D341Med (cell line): ENCODE data around the gene STAM.
"Not testable (repeated sequence)": the region's sequence is repeated elsewhere in the genome, so short reads cannot be mapped to it uniquely, and the experiment has no call there.

Source experiments
- DNase-seq: peaks from one replicate; pipeline ENCODE4 v3.0.0; 2012; ENCODE audit warnings: low spot score

STAM gene

DNA sequence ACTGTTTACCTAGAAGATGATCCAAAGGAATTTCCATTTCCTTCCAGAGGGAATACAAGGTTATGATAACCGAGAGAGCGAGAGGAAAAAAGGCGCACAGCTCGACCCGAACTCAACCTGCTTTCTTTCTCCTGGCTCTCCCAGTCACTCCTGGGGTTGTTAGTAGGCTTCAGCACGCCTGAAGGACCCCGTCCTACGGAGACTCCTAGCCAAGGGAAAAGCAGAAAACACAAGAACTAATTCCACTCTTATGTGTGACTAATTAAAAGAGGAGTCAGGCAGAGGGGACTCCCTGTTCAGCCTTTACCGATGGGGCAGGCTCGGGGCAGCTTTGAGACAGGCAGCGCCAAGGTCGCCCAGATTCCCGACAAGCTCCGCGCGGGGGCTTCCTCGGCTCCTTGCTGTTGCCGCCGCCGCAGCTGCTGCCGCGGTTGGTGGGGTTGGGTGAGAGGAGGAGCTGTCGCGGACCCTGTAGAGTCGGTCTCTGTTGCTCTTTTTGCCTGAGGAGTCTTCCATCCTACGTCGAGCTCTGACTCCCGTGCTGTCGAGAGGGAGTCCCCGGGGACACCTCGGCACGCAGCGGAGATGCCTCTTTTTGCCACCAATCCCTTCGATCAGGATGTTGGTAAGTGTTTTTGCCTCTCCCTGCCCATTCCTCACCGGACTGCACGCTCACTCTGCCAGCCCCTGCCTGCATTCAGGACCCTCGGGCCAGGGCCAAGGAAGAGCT is at the start of gene STAM:
STAM (plus strand) TSS at position 397 of the 730 bp plus-strand sequence; CDS start at position 586, 189 bp downstream.
- peak; percentile 92 for DNase-seq

DNA sequence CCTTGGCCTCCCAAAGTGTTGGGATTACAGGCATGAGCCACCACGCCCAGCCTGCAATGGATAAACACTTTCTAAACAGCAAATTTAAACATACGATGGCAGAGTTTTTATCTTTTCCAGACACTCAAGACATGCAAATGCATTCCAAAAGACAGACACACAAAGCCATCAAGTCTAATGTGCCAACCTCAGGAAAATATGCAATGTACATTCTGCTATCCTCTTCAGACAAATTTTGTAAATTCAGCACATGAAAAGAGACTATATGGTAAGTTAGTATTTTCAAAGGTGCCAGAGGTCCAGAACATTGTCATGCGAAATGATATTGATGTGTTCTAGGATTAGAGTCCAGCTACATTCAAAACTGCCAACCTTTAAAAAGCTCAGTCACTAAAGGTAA is 46.6 kb upstream of the STAM start:
- no peak for DNase-seq

DNA sequence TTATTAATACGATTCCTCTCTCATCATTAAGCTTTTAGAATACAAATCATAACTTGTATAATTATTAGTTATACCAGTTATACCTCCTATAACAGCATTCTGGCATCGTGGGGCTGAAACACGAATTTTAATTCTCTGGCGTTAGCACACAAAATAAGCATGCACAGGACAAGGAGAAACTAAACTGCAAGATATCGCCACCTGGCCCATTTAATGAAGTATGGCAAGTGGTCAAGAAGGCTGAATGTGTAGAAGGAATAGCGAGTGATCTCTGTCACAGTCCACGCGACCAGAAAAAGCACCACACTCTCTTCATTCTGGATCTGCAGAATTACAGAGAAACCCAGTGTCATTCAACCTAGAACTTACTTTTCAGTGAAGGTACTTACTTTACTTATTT is 44.9 kb upstream of the STAM start:
- peak; percentile 33 for DNase-seq

DNA sequence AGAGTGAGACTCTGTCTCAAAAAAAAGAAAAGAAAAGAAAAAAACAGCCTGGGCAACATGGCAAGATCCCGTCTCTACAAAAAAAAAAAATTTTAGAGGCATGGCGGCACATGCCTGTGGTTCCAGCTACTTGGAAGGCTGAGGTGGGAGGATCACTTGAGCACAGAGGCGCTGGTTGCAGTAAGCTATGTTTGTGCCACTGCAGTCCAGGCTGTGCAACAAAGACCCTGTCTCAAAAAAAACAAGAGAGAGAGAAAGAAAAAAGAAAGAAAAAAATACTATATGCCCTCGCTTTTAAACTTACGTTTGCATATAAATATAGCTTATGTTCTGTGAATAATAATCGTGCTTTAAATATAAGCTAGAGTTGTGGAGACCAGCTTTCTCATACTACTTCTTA is 38.0 kb upstream of the STAM start:
- no peak for DNase-seq

DNA sequence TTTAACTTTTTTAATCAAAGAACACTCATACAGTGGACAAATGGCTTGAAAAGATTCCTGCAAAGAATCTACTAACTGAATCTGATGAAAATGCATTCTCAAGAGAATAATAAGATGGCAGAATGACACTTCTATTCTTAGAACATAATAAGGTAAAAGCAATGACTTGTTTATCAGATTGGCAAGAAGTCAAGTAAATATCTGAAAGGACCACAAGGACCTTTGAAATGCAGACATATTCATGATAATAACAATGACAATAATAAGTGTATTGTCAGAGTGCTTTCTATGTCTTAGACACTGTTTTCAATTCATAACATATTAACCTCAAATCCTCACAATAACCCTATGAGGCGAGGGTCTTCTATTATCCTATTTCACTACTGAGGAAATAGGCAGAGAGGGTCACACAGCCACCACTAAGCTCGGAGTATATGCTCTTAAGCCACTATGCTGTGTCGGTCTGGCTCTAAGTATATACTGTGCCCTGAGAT is 37.4 kb upstream of the STAM start:
- DNase-seq: no peak

DNA sequence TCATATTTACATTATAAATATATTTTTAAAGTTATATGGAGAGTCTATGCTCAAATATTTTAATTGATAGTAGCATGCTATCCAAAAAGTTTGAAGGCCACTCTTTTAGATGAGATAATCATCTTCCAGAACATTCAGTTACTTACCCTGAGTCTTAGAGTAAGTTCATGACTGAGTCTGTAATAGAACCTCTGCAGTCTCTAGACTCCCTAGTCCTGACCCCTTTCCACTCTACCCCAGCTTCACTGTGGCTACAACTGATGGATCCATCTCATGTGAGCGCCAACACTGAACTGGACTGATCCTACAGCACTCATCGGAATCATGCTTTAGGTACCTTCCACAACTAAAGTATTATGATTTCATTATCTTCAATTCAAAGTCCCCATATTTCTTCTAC is 36.9 kb upstream of the STAM start:
- DNase-seq: no peak

DNA sequence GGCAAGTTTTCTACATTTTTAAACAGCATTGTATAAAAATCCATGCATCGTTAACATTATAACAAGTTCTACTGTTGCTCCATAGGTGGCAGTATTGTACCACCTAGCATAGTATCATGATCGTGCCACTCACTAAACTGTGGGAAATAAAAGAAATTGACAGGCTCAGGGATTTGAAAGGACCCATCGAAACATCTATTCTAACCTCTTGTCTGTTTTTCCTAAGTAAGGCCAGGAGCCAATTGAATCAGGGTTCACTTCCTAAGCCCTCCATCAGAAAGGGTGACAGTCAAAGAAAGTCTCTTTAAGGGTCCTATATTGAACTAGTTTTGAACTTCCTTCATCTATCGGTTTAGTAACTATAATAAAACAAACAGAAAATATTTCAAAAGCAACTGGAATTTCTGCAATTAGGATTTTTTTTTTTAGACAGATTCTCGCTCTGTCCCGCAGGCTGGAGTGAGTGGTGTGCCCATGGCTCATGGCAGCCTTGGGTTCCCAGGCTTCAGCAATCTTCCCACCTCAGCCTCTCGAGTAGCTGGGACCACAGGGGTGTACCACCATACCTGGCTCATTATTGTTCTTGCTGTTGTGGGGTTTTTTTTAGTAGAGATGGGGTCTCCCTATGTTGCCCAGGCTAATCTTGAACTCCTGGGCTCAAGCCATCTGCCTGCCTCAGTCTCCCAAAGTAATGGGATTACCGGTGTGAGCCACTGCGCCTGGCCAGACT is 36.2 kb upstream of the STAM start:
- peak; percentile 50 for DNase-seq

DNA sequence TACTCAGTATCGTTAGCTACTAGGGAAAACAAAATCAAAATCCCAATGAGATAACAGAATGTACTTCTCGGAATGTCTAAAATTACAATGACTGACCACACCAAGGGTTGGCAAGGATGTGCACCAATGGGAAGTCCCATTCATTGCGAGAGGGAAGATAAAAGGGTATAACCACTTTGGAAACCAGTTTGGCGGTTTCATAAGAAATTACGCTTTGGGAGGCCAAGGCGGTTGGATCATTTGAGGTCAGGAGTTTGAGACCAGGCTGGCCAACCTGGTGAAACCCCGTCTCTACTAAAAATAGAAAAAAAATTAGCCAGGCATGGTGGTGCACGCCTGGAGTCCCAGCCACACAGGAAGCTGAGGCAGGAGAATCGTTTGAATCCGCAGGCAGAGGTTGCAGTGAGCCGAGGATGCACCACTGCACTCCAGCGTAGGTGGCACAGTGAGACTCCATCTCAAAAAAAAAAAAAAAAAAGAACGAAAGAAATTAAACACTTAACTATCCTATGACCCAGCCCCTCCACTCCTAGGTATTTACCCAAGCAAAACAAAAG is 34.4 kb upstream of the STAM start:
- DNase-seq: no peak

DNA sequence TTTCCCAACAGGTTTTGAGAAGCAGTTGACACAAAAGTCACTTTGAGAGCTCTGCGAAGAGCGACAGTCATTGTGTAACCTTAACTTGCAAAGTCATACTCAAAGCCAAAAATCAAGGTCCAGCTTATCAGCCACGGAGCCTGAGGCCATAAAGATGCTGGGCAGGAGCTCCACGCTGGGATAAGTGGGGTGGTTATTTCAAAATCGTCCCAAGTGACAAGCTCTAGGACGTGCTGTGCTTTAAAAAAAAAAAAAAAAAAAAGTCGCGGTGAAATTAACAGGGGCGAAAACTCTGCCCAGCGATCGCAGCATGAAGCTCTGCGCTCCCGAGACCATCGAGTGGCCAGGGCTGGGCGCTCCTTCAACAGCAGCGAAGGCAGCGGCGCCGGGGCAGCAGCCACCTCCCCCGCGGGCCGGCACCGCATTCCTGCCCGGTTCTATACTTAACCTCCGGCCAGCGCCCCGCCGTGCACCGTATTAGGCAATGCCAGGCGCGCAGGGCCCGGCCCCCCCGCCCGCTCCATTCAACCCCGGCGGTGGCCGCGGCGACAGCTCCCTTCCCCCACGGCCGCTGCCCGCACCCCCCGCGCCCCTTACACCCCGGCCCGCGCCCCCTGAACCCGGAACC is 27.4 kb upstream of the STAM start:
- DNase-seq: peak; percentile 75

DNA sequence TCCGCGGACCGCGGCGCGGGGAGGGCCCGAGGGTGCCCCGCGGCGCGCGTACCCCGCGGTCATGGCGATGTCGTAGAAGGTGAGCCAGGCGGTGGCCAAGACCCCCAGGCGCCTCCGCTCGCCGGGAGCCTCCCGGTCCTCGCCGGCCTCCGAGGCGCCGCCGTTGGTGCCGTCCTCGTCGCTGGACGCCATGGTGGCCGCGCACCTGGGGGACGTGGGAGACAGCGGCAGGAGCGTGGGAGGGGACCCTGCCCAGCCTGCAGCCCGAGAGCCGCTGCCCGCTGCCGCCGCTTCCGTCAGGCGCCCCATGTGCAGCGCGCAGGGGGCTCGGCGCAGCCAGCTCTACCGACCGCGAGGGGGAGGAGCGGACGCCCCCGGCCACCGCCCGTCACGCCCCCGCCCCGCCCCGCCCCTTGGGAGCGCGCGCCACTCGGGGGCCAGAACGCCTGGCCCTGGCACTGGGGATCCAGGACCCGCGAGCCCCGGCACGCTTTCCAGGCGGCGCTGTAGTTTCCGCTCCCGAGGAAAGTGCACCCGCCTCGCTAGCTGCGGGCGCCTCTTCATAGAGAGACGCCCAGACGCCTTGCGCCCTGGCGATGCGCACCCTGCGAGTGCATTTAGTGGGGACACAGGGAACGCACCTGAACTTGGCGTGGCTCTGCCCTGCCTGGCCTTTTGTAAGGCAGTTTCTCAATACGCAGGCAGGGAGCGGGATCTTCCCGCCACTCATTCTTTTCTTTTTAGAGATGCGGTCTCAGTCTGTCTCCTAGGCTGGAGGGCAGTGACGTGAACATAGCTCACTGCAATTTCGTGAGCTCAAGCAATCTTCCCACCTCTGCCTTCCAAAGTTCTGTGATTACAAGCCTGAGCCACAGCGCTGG is 26.7 kb upstream of the STAM start, which contains the start of gene HACD1:
HACD1 (minus strand) TSS at position 344 of the 881 bp plus-strand sequence; CDS start at position 309, 35 bp downstream.
- peak; percentile 92 for DNase-seq

DNA sequence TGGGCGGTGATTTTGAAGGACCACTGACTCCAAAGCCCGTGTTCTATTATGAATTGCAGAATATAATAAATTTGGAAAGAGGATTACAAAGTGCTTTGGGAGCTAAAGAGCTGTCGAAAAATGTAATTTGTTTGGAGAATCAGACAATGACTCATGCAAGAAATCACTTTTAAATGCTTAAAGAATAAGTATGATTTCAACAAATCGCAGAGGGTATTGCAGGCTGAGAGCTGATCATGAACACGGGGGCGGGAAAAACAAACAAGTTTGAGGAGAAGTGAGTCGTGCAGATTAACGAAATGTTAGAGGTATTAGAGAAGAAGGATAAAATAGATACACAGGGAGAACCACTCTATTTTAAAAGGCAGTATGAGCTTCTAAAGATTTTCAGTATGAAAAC is 21.9 kb upstream of the STAM start:
- DNase-seq: no peak

DNA sequence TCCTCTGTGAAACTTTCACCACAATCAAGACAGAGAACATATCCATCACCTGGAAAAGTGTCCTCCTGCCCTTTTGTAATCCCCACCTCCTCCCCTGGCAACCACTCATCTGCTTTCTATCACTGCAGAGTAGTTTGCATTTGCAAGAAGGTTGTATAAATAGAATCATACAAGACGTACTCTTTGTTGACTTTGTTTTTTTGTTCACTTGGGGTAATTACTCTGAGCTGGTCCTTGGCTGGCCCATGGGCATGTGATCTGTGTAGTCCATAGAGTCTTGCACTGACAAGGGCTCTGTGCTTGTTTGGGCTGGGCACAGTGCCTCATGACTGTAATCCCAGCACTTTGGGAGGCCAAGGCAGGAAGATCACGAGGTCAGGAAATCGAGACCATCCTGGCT is 19.0 kb upstream of the STAM start:
- no peak for DNase-seq

DNA sequence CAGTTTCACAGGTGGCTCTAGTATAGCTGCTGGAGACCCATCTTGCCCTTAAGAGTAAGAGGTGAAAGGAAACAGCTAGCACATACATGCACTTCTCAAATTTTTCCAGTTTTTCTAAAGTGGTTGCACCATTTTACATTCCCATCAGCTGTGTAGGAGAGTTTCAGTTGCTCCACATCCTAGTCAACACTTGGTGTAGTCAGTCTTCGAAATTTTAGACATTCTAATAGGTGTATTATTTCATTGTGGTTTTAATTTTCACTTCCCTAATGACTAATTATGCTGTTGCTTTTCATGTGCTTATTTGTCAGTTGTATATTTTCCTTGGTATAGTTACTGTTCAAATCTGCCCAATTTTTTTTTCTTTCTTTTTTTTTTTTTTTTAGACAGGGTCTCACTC is 17.3 kb upstream of the STAM start:
- no peak for DNase-seq

DNA sequence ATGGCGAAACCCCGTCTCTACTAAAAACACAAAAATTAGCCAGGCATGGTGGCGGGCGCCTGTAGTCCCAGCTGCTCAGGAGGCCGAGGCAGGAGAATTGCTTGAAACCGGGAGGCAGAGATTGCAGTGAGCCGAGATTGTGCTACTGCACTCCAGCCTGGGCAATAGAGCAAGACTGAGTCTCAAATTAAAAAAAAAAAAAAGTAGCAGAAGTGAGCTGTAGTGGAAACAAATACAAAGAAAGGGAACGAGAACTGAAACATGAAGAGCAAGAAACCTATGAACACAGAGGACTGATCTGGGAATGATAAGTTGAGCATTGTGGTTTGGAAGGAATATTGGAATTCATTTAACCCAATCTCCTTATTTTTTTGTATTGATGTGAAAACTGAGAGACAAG is 11.4 kb upstream of the STAM start:
- DNase-seq: not testable (repeated sequence)

DNA sequence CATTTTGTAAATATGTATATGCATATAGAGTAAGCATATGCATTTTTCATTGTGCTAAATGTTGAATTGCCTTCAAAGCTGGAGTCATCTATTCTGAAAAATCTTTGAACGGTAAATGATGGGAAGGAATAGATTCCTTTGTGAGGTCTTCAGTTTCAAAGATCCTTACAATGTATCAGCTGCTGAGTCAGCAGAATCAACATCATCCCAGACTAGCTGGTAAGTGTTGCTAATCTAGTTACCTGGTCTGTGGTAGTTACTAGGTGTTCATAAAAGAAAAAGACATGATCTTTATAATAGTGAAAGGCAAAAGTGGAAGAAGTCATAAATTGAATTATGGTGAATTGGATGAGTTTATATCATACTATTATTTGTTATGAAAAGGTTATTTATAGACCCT is 10.6 kb upstream of the STAM start:
- no peak for DNase-seq

DNA sequence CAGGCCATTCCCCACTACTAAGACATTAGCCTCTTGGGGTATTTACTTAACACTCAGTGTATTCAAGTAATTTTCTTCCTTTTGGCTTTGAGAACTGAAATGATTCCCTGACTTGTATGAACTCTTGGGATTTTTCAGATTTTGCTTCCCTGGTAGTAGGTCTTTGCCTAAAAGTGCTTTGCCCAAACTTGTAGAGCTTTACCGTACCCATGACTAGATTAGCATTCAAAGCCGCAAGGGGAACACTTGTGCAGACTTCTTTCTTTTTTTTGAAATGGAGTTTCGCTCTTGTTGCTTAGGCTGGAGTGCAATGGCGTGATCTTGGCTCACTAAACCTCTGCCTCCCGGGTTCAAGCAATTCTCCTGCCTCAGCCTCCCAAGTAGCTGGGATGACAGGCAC is 6.1 kb upstream of the STAM start:
- no peak for DNase-seq

DNA sequence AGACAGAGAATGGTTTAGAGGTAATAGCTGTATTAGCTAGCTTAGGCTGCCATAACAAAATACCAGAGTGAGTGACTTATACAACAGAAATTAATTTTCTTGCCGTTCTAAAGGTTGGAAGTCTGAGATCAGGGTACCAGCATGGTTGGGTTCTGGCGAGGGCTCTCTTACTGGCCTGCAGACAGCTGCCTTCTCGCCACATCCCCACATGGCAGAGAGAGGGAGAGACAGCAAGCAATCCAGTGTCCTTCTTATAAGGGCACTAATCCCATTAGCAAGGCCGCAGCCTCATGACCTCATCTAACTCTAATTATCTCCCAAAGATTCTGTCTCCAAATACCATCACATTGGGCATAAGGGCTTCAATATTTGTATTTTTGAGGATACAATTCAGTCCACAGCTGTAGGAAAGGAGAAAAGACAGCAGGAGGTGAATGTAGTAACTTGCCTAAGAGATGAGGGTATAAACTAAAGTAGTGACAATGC is 3.6 kb upstream of the STAM start:
- no peak for DNase-seq

DNA sequence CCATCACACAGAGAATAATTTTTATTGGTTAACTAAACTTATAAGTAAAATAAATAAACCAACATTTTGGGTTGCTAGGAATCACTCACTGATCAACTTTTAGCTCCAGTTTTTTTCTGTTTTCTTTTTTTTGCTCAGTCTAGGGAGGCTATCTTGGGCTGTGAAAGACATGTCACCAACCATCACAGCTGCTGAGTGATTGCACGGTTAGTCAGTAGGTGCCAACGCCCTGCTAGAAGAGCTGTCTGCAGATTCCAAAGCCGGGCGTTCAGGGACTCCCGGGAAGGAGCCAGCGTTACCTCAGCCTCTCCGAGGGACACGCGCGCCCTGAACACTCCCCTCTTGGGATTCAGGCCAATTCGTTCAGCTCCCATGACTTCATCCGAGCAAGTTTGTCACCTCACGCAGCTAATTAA is 604 bp upstream of the STAM start:
- peak; percentile 81 for DNase-seq

DNA sequence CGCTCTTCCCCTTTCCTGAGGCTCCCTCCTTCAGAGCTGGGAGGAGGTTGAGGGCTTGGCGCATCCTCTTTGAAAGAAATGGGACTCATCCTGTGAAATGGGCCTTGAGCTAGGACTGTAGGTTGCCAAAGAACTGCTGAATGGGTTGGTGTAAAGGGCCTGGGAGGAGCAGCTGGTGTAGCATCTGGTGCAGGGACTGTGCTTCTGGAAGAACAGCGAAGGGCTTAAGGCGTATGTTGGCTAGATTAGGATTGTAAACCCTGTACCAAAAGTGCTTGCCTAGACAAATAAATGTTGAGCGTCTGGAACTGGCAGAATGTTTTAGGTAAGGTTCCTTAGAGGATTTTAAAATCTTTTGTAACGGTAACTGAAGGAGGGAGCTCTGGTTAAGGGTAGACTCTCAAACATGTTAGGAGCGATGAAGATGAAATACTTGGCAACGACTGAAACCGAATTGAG is 563 bp downstream of the STAM start:
- peak; percentile 65 for DNase-seq

DNA sequence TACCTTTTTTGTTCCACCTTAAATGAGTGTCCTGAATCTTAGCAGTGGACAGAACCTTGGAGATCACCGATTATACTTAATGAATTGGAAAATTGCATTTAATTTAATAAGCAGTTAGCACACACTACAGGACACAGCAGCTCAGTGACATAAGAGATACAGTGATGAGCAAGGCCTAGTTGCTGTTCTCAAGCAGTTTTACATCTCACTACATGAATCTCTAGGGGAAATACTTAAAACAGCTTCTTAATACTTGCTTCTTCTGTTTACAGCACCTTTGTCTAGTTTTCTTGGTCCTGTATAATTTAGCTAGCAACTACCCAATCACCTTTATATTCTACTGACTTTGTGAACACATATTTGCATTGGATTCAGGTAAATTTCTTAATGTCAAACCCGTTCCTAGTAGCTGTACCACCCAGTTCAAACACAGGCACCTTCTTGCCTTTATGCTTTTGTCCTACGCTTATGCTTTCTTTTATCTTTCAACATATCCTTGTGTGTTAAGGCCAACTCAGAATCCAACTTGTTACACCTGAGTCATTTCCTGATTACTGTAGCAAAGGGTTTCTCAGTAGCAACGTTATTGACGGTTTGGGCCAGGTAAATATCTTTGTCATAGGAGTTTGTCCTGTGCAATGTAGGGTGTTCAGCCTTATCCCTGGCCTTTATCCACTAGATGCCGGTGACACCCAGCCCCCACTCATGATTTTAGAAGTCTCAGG is 1.8 kb downstream of the STAM start:
- no peak for DNase-seq

DNA sequence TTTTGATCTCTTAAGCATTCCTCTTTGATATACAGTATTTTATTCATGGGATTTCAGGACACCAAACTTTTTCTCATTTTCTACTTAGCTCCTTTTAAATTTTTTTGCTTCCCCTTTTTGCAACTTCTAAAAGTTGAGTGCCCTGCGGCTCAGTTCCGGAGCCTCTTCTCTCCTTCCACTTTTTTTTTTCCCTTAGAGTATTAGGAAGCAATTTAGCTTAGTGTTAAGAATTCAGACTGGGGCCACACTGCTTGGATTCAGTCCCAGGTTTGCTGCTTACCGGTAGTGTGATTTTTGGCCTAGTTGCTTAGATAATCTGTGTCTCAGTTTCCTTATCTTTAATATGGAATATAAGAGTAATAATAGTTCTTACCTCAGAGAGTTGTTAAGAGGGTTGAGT is 3.4 kb downstream of the STAM start:
- DNase-seq: no peak
